Right cardiac atrium (tissue), 5 donors: ENCODE measurements around the gene PIN1. TPM values are rescaled to one million over a fixed set of nuclear protein-coding genes. Genes with fewer than 3 reads are reported as not detected.
"Not testable (repeated sequence)": the region's sequence is repeated elsewhere in the genome, so short reads cannot be mapped to it uniquely, and the experiment has no call there.

Source experiments
- ATAC-seq, 2 donors: fragments of 200-7000 bp; cut with Tn5 transposase; one replicate each; pipeline versions ENCODE4 v1.8.0 to v1.9.1; 2020; ENCODE audit warnings: moderate library complexity in 2 of 2, mild to moderate bottlenecking in 1 of 2
- DNase-seq, 3 donors: peaks; one replicate each; pipeline ENCODE4 v3.0.0-alpha.2; 2020
- H3K27ac ChIP-seq: one replicate; pipeline ENCODE4 v1.5.1; 2013; ENCODE audit warnings: mild to moderate bottlenecking, low read length, control low read depth, moderate library complexity
- H3K27me3 ChIP-seq: one replicate; pipeline ENCODE4 v1.6.1; 2013; ENCODE audit not compliant: control insufficient read depth, insufficient read depth
- H3K4me1 ChIP-seq: one replicate; pipeline ENCODE4 v1.6.1; 2013; ENCODE audit warnings: low read length; ENCODE audit not compliant: control insufficient read depth, insufficient read depth
- H3K4me3 ChIP-seq: one replicate; pipeline ENCODE4 v1.5.1; 2013; ENCODE audit warnings: low read length, control low read depth
- H3K9me3 ChIP-seq: one replicate; pipeline ENCODE4 v1.6.1; 2013; ENCODE audit warnings: low read length; ENCODE audit not compliant: control insufficient read depth
- WGBS: extraction: QIAGEN DNeasy Blood & Tissue Kit; methylation state at CpG from one replicate; pipeline ENCODE4 v1.1.7; 2013; 5-methylcytosine and 5-hydroxymethylcytosine counted together
- intact Hi-C, 4 donors: fragments of 100-400 bp; cut with DNase I; formaldehyde crosslinking; loops; one replicate each; pipeline versions ENCODE4 v1.11.0 to v1.14.0; 2022 to 2023
- polyA plus RNA-seq: library from polyadenylated mRNA; stranded (reverse); fragments of 200-250 nt; gene quantifications from one replicate; pipeline ENCODE4 v1.2.3, GENCODE V29; 2013
- total RNA-seq, 4 donors: library from RNA; stranded (reverse); fragmentation: NEBNext Ultra II Directional; extraction: Animal tissue kit (Norgen Biotek cat#: 25700); gene quantifications; one replicate each; pipeline ENCODE4 v1.2.1, GENCODE V29; 2021
- donor health status: healthy with polysubstance abuse.
- donor health status: DM: no; HTN: yes; CAD: no.
- donor health status: DM: no; HTN: no; CAD: no.
- donor health status: DM: no; HTN: yes; CAD: no; lungs with severe emphysema.
- donor health status: DM: yes; HTN: yes; CAD: no.

The PIN1 gene
- total and polyA plus RNA-seq, 5 donors: 81.9 to 113 (median 92.5) TPM

DNA sequence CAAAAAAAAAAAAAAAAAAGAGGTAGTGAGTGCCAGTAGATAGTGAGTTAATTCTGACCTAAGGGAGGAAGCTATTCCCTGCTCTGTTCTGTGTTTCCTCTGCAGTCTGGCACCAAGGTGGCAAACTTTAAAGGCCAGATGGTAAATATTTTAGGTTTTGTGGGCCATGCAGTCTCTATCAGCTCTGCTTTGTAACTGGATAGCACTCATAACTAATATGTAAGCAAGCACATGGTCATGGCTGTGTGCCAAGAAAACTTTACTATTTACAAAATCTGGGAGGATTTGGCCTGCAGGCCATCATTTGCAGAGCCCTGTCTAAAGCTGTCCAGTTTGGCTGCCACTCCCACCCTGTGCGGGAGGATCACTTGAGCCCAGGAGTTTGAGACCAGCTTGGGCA is 4.3 kb downstream of the PIN1 start:
- ATAC-seq (no peak), DNase-seq (peak in 1 of 3 donors; percentile 18)
- Histone ChIP-seq H3K27me3 (no peaks in the 10 kb centered on the region), H3K27ac (no peak overlapping the region), H3K4me1 (no peaks in the 10 kb centered on the region), H3K4me3 (no peak overlapping the region), H3K9me3 (no peaks in the 10 kb centered on the region)
- intact Hi-C loops: no loop called here
- WGBS: 78% methylated on average over 1 of the region's 1 CpG

DNA sequence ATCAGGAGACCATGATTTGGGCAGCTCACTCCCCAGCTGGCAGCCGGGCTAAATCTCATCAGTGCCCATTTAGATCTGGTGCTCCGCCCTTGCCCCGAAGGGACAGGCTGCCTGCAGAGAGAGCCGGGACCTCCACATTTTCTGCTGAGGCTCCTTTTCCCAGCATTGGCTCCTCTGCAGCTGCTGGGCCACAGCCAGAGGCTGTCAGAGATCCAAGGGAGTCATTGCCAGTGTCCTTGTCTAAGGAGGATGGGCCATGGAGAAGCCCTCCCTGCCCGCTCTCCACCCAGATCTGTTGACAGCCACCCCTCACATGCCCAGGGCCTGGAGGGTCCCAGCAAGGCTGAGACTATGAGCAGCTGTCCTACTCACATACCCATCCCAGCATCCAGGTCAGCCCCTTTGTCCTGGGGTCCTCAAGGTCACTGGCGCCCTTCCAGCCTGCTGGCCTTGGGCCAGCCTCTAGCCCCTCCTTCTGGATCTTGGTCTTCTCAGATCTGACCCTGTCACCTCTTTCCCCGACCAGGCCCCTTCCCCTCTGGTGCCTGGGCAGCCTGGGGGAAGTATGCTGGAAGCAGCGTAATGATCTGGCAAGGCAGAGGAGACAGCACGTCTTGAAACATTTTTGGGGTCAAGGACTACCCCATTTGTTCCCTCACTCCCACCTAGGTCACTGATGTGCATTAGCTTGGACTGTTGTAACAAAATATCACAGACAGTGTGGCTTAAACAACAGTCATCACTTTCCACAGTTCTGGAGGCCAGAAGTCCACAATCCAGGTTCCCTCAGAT is 7.9 kb downstream of the PIN1 start:
- H3K27me3 ChIP-seq: no peaks in the 10 kb centered on the region
- ATAC-seq: peak in 1 of 2 donors; percentile 14
- H3K4me1 ChIP-seq: no peaks in the 10 kb centered on the region
- peak in 2 of 3 donors; percentile 58 to 73 for DNase-seq
- no peaks in the 10 kb centered on the region for H3K9me3 ChIP-seq
- no peak overlapping the region for H3K27ac ChIP-seq
- intact Hi-C loops: no loop called here
- 82% methylated on average over 9 of the region's 9 CpGs for WGBS
- H3K4me3 ChIP-seq: no peak overlapping the region

GRCh38 chr19:9843626-9844273 is 8.6 kb downstream of the PIN1 start:
- H3K27me3 ChIP-seq, ATAC-seq, H3K9me3 ChIP-seq, DNase-seq, H3K4me3 ChIP-seq, H3K4me1 ChIP-seq, intact Hi-C loops, H3K27ac ChIP-seq: not testable (repeated sequence)
- 95% methylated on average over 12 of the region's 12 CpGs for WGBS

DNA sequence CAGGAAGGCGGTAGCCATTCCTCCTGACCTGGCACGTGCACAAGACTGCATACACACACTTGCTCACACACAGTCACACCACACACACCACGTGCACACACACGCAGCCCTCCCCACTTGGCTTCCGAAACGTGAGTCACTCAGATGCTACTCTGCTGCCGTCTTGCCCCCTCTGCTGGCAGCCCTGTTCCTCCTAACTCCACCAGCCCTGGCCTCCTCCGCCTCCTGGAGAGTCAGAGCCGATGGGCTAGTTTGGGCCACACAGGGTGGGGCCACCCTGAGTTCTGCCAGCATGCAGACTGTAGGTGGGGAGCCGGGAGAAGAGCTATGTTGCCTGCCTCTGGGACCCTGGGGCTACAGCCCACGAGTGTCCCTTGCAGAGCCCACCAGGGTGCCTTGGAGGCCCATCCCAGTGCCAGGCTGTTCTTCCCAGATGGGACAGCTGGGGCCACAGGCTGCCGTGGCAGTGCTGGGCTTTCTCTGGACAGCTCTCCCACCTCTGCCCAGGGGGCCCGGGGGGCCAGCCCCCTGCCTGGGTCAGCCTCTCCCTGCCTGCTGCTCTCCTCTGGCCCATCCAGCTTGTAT is 12.1 kb downstream of the PIN1 start:
- no peaks in the 10 kb centered on the region for H3K9me3 ChIP-seq
- H3K4me1 ChIP-seq: no peaks in the 10 kb centered on the region
- ATAC-seq: peak; percentile 51 to 52
- peak; percentile 76 to 83 (median 80) for DNase-seq
- 51% methylated on average over 13 of the region's 13 CpGs for WGBS
- H3K27ac ChIP-seq: no peak overlapping the region
- intact Hi-C loops: no loop called here
- no peak overlapping the region for H3K4me3 ChIP-seq
- no peaks in the 10 kb centered on the region for H3K27me3 ChIP-seq

DNA sequence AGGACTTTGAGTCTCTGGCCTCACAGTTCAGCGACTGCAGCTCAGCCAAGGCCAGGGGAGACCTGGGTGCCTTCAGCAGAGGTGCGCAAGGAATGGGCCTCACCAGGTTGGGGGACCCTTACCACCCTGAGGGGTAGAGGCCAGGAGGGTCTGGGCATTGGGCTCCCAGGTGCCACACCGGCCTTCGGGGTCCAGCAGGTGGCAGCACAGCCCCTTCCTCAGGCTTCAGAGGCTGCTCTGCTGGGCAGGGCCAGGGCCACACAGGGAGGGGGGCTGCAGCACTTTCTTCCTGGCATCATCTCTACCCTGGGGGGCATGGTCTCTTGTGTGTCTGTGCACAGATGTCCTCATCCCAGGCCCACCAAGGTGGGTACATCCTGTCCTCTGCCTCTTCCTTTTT is 12.9 kb downstream of the PIN1 start:
- no peak overlapping the region for H3K27ac ChIP-seq
- no peak overlapping the region for H3K4me3 ChIP-seq
- H3K4me1 ChIP-seq: no peaks in the 10 kb centered on the region
- H3K27me3 ChIP-seq: no peaks in the 10 kb centered on the region
- no peak for DNase-seq
- intact Hi-C loops: no loop called here
- no peaks in the 10 kb centered on the region for H3K9me3 ChIP-seq
- no peak for ATAC-seq
- WGBS: 71% methylated on average over 4 of the region's 4 CpGs

GRCh38 chr19:9848762-9849161 is 13.6 kb downstream of the PIN1 start:
- ATAC-seq (no peak), DNase-seq (no peak)
- Histone ChIP-seq H3K9me3 (no peaks in the 10 kb centered on the region), H3K27ac (no peak overlapping the region), H3K4me1 (no peaks in the 10 kb centered on the region), H3K4me3 (no peak overlapping the region), H3K27me3 (no peaks in the 10 kb centered on the region)
- intact Hi-C loops: no loop called here
- WGBS: 88% methylated on average over 23 of the region's 23 CpGs

DNA sequence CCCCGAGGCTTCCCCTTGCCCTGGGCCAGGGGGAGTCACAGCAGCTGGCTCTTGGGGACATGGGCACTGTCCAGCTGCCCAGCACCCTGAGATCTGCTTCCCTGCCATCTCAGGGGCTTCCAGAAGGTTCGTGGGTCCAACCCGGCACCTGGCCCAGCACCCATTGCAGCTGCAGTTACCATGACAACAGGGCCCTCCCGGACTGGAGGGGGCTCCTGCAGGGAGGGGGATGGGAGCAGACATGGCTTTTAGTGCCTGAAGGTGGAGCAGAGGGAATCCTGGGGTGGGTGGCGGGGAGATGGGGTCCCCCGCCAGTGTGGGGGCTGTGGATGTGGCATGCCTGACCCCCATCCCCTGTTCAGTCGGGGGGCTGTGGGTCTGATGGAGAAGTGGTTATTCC is 14.7 kb downstream of the PIN1 start:
- H3K9me3 ChIP-seq: no peaks in the 10 kb centered on the region
- H3K27ac ChIP-seq: no peak overlapping the region
- intact Hi-C loops: loop anchor here in 1 of 4 donors (10.0 kb wide), 1 partner anchor 575 kb away; the partner anchor contains the start of gene PDE4A
- no peaks in the 10 kb centered on the region for H3K4me1 ChIP-seq
- H3K27me3 ChIP-seq: no peaks in the 10 kb centered on the region
- no peak overlapping the region for H3K4me3 ChIP-seq
- ATAC-seq (no peak), DNase-seq (no peak)
- 81% methylated on average over 7 of the region's 7 CpGs for WGBS

DNA sequence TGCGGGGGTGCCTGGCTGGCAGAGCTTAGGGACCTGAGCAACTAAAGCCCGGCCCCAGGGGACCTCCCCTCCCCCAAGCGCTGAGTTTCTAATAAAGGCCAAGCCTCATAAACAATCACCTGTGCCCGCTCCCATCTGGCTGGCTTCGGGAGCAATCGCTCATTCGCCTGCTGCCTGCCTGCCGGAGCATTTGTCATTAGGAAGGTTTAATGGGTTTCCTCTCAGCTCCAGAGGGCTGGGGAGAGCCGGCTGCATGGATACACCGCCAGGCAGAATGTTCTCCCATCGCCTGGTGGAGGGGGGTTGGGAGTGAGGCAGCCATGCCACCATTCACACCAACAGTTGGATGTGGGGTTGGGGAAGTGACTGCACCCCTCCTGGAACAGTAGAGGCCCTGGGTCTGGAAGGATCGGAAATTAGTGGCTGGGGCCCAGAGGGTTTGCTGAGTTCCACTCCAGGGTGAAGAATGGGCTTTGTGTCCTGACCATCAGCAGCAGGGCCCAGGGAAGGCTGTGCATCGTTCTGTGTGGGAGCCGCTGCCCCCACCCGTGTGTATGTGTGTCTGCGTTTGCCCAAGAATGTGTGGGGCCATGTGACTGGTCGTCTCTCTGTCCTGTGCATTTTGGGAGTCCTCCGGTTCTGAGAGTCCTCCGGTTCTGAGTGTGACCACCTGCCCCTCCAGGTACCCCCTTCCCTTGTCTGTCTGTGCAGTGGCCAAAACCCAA is 15.3 kb downstream of the PIN1 start:
- intact Hi-C loops: loop anchor here in 1 of 4 donors (10.0 kb wide), 1 partner anchor 574 kb away; the partner anchor contains the start of gene PDE4A
- WGBS: 79% methylated on average over 19 of the region's 19 CpGs

DNA sequence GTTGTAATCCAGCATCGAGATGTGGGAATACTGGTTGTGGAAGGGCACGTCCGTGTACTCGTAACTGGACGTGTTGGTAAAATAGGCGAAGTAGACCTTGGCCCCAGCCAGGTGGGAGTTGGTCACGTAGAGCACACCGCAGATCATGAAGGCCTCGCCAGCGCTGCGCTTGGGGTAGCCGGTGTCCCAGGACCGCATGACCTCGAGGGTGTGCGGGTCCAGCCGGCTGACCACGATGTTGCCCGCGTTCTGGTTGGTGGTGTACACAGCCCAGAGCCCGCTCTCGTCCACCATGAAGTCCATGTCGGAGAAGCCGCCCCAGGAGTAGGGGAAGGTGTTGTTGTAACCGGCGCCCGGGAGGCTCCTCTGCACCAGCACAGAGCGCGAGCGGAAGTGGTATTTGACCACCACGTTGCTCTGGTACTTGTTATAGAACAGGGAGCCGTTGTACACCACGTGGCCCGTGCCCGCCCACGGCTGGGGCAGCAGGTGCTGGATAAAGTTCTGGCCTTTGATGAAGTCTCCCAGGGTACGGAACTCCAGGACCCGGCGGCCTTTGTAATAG is 19.2 kb downstream of the PIN1 start:
- H3K27me3 ChIP-seq: no peaks in the 10 kb centered on the region
- intact Hi-C loops: loop anchor here in 1 of 4 donors (10.0 kb wide), 1 partner anchor 570 kb away; the partner anchor contains the start of gene PDE4A
- WGBS: 97% methylated on average over 38 of the region's 38 CpGs
- no peak overlapping the region for H3K4me3 ChIP-seq
- DNase-seq: no peak
- no peak for ATAC-seq
- H3K4me1 ChIP-seq: no peaks in the 10 kb centered on the region
- H3K27ac ChIP-seq: no peak overlapping the region
- no peaks in the 10 kb centered on the region for H3K9me3 ChIP-seq

More for the DNA sequence above, 15.3 kb downstream of the PIN1 start:
- DNase-seq (no peak), ATAC-seq (no peak)
- Histone ChIP-seq H3K27ac (no peak overlapping the region), H3K9me3 (no peaks in the 10 kb centered on the region), H3K4me3 (no peak overlapping the region), H3K4me1 (no peaks in the 10 kb centered on the region), H3K27me3 (no peaks in the 10 kb centered on the region)

GRCh38 chr19:9856609-9857008 is 21.5 kb downstream of the PIN1 start:
- H3K4me1 ChIP-seq: no peaks in the 10 kb centered on the region
- 96% methylated on average over 9 of the region's 9 CpGs for WGBS
- no peaks in the 10 kb centered on the region for H3K9me3 ChIP-seq
- no peak overlapping the region for H3K4me3 ChIP-seq
- no peaks in the 10 kb centered on the region for H3K27me3 ChIP-seq
- DNase-seq (no peak), ATAC-seq (no peak)
- no peak overlapping the region for H3K27ac ChIP-seq
- intact Hi-C loops: loop anchor here in 1 of 4 donors (10.0 kb wide), 1 partner anchor 568 kb away; the partner anchor contains the start of gene PDE4A
